ENCODE results near the gene SERPINA1.
"Not testable (repeated sequence)": the region's sequence is repeated elsewhere in the genome, so short reads cannot be mapped to it uniquely, and the experiment has no call there.

SERPINA1 gene

DNA sequence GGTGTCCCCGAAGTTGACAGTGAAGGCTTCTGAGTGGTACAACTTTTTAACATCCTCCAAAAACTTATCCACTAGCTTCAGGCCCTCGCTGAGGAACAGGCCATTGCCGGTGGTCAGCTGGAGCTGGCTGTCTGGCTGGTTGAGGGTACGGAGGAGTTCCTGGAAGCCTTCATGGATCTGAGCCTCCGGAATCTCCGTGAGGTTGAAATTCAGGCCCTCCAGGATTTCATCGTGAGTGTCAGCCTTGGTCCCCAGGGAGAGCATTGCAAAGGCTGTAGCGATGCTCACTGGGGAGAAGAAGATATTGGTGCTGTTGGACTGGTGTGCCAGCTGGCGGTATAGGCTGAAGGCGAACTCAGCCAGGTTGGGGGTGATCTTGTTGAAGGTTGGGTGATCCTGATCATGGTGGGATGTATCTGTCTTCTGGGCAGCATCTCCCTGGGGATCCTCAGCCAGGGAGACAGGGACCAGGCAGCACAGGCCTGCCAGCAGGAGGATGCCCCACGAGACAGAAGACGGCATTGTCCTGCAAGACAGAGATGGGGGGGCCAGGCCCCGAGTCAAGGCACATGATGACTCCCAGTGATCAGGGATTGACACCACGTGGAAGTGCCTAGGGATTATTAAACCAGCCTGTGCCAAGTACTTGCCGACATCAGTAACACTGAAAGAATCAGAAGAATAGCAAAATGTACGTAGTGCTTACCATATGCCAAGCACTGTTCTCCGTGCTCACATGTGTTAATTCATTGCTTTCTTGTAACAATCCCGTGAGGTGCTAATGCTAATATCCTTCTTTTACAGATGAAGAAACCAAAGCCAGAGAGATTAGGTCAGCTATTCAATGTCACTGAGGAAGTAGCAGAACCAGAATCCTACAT lies 5.4 kb downstream of the SERPINA1 start:
- DNase-seq, result no peak

DNA sequence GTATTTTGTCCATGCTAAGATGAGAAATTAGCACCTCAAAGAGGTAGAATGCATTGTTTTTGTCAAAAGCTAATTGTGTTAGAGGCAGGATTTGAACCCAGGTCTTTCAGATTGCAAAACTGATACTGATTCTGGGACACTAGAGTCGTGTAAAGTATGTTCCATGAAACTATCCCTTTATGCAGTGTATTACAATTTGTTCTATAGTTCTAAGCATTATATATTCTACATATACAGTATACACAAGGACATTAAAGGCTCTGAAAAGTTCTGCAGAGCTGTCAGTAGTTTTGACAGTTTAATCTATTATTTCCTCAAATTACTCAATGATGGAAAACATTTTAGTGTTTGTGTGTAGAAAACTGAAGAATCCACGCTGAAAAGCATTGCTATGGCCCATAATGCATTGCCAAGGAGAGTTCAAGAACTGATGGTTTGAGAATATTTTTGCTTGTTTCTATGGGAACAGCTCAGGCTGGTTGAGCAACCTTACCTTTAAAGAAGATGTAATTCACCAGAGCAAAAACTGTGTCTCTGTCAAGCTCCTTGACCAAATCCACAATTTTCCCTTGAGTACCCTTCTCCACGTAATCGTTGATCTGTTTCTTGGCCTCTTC lies 6.2 kb downstream of the SERPINA1 start:
- no peak for DNase-seq

DNA sequence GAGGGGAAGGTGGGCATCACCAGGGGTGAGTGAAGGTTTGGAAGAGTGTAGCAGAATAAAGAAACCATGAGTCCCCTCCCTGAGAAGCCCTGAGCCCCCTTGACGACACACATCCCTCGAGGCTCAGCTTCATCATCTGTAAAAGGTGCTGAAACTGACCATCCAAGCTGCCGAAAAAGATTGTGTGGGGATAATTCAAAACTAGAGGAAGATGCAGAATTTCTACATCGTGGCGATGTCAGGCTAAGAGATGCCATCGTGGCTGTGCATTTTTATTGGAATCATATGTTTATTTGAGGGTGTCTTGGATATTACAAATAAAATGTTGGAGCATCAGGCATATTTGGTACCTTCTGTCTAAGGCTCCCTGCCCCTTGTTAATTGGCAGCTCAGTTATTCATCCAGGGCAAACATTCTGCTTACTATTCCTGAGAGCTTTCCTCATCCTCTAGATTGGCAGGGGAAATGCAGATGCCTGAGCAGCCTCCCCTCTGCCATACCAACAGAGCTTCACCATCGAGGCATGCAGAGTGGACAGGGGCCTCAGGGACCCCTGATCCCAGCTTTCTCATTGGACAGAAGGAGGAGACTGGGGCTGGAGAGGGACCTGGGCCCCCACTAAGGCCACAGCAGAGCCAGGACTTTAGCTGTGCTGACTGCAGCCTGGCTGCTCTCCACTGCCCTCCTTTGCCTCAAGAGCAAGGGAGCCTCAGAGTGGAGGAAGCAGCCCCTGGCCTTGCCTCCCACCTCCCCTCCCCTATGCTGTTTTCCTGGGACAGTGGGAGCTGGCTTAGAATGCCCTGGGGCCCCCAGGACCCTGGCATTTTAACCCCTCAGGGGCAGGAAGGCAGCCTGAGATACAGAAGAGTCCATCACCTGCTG lies 7.0 kb downstream of the SERPINA1 start:
- DNase-seq, result no peak

DNA sequence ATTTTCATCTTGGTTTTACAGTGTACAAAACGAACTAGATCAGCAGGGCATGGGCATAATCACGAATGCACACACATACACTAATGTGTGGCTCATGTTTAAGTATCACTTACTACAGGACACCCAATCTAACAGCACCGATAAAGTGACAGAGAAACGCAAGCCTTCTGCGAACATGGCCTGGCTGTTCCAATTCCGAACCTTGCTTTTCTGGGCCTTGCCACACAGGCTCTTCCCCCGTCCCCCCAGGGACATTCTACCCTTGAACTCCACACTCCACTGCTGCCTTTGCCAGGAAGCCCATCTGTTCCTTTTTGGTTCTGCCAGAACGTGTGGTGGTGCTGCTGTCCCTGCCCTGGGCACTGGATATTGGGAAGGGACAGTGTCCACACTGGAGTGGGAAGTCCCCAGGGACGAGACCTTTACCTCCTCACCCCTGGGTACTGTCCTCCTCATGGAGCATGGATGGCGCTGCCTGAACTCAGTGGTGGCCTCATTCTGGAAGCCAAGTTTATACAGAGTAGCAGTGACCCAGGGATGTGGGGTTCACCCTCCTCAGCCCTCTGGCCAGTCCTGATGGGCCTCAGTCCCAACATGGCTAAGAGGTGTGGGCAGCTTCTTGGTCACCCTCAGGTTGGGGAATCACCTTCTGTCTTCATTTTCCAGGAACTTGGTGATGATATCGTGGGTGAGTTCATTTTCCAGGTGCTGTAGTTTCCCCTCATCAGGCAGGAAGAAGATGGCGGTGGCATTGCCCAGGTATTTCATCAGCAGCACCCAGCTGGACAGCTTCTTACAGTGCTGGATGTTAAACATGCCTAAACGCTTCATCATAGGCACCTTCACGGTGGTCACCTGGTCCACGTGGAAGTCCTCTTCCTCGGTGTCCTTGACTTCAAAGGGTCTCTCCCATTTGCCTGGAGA lies 7.9 kb downstream of the SERPINA1 start:
- no peak for DNase-seq

DNA sequence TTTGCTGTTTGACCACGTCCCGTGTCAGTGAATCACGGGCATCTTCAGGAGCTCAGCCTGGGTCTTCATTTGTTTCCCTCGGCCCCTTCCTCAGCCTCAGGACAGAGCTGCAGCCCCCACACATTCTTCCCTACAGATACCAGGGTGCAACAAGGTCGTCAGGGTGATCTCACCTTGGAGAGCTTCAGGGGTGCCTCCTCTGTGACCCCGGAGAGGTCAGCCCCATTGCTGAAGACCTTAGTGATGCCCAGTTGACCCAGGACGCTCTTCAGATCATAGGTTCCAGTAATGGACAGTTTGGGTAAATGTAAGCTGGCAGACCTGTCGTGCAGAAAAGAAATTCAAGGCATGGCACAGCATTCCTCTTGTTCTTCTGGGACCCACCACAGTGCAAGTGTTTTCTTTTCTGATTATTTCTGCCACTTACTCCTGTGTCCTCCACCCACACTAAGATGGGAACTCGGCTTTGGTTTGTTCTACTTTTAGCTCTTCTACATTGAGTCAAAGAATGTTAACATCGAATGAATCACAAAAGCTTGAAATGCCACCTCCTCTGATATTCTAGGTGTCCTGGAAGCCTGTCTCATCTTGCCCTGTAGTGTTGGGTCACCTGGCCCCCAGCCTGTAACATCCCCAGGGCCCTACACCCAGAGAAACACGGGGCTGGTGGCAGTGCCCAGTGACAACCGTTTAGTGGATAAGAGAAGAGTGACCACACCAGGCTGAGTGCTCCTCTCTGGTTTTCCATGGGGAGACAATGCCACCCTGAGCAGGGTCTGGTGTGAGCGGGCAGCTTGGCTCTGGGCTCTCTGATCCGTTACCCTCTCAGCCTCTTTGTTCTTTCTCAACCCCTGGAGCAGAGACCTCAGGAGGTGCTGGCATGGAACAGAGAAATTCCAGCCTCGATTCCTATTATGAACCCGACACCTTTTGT lies 8.8 kb downstream of the SERPINA1 start:
- no peak for DNase-seq

DNA sequence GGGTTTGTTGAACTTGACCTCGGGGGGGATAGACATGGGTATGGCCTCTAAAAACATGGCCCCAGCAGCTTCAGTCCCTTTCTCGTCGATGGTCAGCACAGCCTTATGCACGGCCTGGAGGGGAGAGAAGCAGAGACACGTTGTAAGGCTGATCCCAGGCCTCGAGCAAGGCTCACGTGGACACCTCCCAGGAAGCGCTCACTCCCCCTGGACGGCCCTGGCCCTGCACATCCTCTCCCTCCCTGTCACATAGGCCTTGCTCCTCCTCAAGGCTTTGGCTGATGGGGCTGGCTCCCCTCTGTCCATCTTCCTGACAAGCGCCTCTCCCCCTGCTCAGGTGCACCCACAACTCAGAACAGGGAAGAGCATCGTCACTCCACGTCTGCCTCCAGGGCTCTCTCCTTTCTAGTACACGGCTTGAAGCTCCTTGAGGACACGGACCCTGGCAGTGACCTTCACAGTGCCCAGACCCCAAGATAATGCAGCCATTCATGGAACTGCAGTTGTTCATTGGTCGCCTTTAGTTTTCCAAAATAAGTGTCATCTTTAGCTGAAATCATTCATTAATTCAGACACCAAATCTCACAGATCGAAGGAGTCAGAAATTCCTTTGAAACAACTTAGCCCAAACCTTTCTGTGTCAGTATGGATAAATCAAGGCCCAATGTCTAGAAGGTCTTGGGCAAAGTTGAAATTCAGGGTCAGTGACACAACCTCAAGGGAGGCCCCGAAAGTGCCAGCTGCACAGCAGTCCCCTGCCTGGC lies 9.7 kb downstream of the SERPINA1 start:
- DNase-seq, result no peak

DNA sequence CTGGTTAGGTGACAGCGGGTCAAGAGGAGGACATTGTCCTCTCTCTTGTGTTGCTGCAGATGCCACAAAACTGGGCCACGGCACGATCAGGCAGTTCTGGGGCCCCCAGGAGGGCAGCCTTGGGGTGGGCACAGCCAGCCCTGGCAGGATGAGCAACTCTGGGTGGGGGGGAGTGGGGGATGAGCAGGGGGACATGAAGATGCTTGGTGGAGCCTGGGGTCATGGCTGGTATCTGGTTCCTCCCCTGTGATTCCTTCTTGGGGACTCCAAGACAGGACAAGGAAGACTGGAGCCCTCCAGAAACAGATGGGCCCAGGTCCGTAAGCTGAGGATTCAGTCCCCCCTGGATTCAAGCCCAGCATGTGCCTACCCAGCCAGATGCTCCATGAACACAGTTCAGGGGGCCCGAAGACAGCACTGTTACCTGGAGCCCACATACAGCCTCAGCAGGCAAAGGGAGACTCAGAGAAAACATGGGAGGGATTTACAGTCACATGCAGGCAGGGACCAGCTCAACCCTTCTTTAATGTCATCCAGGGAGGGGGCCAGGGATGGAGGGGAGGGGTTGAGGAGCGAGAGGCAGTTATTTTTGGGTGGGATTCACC lies 10.4 kb downstream of the SERPINA1 start:
- no peak for DNase-seq

DNA sequence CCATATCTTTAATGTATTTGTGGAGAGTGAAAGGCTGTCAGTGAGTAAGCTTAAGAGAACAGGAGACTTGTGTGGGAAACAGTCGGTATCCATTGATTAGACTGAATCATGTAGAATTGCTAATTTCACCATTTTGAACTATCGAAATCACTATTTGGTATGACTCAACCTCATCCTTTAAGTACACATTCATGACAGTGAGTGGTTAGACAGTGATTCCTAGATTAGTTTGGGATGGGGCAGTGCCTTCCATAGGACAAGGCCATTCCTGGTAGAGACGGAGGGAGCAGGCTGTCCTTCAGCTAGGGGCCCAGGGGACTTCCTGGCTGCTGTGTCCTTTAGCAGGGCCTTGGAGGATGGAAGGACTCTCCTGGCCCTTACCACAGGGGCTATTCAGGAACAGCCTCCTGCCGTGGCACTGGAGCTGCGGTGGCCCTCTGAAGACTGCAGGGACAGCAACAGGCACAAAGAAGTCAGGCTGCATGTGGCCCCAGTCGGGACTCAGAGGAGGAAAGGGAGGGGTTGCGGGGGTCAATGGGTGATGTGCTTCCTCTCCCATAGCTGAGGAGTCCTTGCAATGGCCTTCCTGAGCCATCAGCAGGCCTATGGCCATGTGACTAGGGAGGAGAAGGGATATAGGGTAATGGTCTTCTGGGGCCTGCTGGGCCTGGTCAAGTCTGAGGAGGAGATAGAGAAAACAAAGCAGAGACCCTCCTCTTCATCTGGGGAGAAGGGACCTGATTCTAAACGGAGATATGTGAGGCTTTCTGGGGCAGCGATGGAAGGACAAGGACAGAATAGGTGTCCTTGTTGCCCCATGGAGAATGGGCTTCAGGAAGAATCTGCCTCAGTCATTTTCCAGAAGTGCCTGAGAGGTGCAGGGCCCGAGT lies 11.2 kb downstream of the SERPINA1 start:
- DNase-seq, result no peak

DNA sequence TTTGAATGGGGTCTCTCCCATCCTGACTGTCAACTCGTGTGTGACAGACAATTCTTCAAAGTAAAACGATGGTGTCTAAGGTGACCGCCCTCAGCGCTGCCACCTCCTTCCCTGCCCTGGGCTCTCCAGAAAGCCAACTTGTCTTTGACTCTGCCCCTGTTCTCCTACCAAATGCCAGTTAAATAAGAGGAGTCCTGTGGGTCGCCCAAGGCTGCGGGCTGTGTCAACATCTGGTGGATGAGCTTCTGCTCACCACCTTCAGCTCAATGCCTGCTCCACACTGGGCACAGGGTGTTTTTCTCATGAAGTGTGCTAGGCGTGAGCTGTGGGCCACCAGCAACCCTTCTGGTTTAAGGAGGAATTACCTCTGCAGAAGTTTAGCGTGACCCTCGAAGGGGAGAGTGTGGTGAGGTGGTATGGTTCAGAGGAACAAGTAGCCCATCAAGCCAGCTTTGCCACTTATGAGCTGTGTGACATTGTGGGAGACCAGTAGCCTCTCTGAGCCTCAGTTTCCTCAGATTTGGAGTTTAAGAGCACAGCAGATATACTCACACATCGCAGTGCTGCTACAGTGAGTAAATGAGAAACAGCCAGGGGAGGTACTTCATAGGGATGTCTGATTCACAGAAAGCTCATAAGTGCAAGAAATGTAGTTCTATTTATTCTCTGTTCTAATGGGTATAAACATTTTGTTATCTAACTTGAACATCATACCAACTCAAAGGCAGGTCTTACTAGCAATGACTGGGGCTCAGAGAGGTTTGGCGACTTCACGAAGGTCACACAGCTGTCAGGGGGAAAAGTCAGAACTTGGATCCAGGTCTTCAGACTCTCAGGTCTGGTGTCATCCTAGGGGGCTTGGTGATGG lies 12.1 kb downstream of the SERPINA1 start:
- no peak for DNase-seq

DNA sequence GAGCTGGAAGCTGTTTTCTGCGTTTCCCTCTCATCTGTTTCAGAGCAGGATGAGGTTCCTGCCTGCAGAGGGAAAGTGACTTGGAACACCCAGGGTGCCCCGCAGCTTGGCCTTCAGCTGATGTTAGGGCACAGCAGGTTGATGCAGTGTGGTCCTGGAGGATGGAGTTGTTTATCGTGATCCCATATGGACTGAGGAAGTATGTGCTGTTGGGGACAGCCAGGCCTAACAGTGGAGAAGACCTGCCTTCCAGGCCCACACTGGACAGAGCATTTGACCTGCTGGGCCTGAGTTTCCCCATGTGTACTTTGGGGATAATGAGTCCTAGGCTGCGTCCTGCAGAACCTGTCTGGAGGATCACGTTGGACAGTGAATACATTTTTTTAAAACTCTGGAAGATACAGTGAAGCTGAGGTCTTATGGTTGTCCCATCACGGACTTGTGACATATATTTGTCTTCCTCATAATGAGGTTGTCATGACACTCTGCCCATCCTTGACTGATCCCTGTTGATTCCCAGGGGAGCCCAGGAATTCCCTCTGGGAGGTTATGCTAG lies 12.8 kb downstream of the SERPINA1 start:
- DNase-seq, result no peak

DNA sequence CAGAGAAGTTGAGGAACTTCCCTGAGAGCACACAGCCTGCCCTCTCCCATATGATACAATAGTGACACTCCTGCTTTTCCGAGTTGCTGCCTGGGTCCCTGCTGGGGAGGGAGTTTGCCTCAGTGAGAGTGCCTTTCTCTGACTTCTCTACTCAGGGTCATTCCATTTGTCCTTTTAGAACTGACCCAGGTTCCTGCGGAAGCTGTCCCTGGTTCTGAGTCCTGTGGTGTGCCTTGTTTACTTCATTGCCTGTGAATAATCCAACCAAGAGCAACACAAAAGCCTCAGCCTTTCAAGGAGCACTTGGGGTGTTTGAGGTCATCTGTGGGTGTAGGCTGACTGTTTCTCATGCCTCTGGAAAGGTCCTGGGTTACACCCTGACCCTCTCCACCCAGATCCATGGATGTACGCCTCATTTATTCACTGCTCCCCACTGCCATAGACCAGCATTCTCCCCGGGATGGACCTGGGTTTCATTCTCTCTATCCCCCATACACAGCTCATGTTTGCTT lies 13.6 kb downstream of the SERPINA1 start:
- no peak for DNase-seq

DNA sequence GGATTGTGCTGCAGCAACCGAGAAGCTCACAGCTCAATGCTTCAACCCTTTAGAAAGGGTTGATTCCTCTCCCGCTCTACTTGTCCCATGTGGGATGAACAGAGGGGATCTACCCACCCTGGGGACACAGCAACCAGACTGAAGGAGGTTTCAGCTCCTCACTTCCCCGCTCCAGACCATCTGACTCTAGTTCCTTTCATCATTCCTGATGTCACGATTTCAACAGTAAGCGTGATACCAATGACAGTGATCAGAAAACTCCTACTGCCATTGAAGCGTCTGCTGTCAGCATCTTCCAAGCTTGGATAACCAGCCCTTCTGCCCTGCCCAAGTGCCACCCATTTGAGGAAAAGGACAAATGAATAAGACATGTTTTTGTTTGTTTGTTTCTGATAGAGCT lies 14.3 kb downstream of the SERPINA1 start:
- DNase-seq, result no peak

DNA sequence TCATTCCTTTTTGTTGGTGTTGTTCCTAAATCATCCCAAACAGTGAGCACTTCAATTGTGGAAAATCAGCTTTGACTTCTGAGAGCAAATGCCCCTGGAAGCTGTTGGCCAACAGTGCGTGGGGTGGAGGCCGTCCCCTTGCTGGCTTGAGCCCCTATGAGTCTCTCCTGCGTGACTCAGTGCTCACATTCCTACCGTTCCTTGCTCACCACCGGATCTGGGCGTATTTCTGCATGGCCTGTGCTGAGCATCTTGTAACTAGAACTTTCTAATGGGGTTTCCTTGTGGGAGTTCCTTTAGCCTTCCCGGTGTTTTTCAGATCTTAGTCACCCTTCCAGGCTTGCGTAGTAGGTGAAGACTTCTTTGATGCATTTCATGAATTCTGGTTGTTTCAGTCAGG lies 14.7 kb downstream of the SERPINA1 start:
- DNase-seq, result peak; percentile 97

DNA sequence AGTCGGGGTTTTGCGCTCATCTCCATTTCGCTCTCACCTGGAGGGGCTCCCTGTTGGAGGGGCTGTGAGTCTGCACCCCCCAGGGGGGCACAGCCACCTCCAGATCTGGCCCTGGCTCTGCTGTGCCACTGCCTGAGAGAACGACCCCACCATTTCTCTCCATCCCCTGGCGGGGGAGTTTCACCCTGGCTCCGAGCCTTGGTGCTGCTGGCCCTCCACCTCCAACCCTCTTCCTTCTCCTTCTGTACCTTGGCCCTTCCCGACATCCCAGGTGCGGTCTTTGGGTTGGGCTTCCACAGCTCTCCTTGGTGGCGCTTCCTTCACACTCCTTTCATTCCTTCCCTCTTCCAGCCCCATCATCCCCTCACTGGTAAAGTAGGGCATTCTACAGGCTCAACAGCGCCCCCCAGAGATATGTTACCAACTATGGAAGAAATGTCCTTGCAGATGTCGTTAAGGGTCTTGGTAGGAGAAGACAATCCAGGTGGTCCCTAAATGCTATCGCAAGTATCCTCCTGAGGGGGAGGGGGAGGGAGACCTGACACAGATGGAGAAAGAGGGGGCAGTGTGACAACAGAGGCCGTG lies 16.3 kb downstream of the SERPINA1 start:
- no peak for DNase-seq

DNA sequence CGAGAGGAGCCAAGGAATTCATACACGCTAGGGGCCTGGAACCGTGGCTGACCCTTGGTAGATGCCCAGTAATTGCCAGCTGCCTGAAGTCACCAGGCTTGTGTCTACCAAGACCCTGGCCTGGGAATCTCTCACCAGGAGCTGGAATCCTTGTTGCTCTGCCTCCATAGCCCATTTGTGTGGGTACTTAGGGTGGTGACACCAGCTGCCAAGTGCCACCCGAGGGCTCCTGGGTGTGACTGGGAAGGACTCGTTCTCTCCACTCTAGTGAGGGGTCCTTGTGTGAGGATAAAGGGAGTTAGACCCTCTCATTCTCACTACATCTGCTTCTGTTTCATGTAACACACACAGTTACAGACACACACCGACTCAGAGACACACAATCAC lies 17.9 kb downstream of the SERPINA1 start:
- no peak for DNase-seq

DNA sequence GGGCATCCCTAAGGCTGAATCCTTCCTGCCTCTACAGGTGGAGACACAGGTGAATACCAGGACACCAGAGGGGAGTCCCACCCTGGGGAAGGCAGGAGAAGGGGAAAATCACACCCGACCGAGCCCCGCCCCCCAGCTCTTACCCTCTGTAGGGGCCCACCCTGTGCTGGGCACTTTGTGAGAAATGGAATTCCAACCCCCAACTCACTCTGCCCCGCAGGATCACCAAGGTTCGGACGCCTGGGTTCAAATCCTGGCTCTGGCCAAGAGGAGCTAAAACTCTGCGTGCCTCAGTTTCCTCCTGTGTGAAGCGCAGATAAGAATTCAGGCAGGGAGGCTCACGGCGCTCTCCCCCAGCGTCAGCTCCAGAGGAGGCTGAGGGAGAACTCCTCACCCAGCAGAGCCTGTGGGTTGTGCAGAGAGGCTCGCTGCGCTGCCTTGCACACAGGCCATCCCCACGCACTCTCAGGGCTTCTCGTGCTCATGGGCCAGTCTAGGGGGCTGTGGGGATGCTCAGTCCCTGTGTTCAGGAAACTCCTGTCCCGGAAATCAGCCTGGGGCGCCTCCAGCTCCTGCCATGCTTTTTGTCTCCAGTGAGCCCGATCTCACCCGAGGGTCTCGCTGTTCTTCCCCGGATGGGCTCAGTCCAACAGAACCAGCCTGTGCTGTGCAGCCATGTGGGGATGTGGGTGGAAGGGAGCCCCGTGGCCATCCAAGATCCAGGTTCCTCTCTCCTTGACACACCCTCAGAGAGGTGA lies 18.5 kb downstream of the SERPINA1 start:
- DNase-seq, result not testable (repeated sequence)

Measured in fibroblast of skin of back (primary cell).